Endodermal cell (in vitro differentiated cells): ENCODE measurements around the gene CYB5R3. TPM values are rescaled to one million over a fixed set of nuclear protein-coding genes. Genes with fewer than 3 reads are reported as not detected.
"Not testable (repeated sequence)": the region's sequence is repeated elsewhere in the genome, so short reads cannot be mapped to it uniquely, and the experiment has no call there.

ENCODE experiments used
- DNase-seq: peaks from one replicate; pipeline ENCODE4 v3.0.0-alpha.2; 2017
- H3K27ac ChIP-seq: 2 replicates; pipeline ENCODE4 v1.5.1; 2013; ENCODE audit warnings: mild to moderate bottlenecking, low read depth, low read length, moderate library complexity
- H3K27me3 ChIP-seq: 2 replicates; pipeline ENCODE4 v1.6.1; 2013; ENCODE audit warnings: mild to moderate bottlenecking, low read length, moderate library complexity; ENCODE audit not compliant: insufficient read depth, control insufficient read depth, poor library complexity, severe bottlenecking
- H3K36me3 ChIP-seq: 2 replicates; pipeline ENCODE4 v1.7.0; 2013; ENCODE audit warnings: mild to moderate bottlenecking, low read length, moderate library complexity; ENCODE audit not compliant: control insufficient read depth, insufficient read depth
- H3K4me1 ChIP-seq: one replicate; pipeline ENCODE4 v1.7.0; 2013; ENCODE audit warnings: low read length; ENCODE audit not compliant: control insufficient read depth, insufficient read depth
- H3K4me3 ChIP-seq: 2 replicates; pipeline ENCODE4 v1.5.1; 2013; ENCODE audit warnings: mild to moderate bottlenecking, low read length, moderate library complexity
- H3K9ac ChIP-seq: 2 replicates; pipeline ENCODE4 v1.6.1; 2013; ENCODE audit warnings: mild to moderate bottlenecking, low read length, moderate library complexity; ENCODE audit not compliant: poor library complexity, severe bottlenecking; ENCODE audit errors: extremely low read depth
- H3K9me3 ChIP-seq: 2 replicates; pipeline ENCODE4 v1.6.1; 2013; ENCODE audit warnings: mild to moderate bottlenecking, low read length, moderate library complexity; ENCODE audit not compliant: control insufficient read depth
- H3K27ac Mint-ChIP-seq: 2 replicates; pipeline ENCODE4 v1.8.0; 2020; ENCODE audit warnings: mixed read lengths
- H3K27me3 Mint-ChIP-seq: 2 replicates; pipeline ENCODE4 v1.8.0; 2021; ENCODE audit warnings: mild to moderate bottlenecking, mixed read lengths; ENCODE audit not compliant: insufficient read depth
- H3K36me3 Mint-ChIP-seq: 2 replicates; pipeline ENCODE4 v1.8.0; 2020; ENCODE audit warnings: low read depth, mixed read lengths
- H3K4me1 Mint-ChIP-seq: 2 replicates; pipeline ENCODE4 v1.8.0; 2020; ENCODE audit warnings: mixed read lengths
- H3K4me3 Mint-ChIP-seq: 2 replicates; pipeline ENCODE4 v1.8.0; 2020; ENCODE audit warnings: mild to moderate bottlenecking, moderate library complexity, mixed read lengths
- H3K9me3 Mint-ChIP-seq: 2 replicates; pipeline ENCODE4 v1.8.0; 2020; ENCODE audit warnings: mild to moderate bottlenecking, mixed read lengths
- WGBS, 2 experiments: methylation state at CpG; one replicate each; pipeline versions ENCODE4 v1.1.5 to v1.1.7; 2013; ENCODE audit warnings: missing lambda C conversion rate in 2 of 2, mixed read lengths in 1 of 2; ENCODE audit not compliant: insufficient coverage in 1 of 2, insufficient read length in 1 of 2; 5-methylcytosine and 5-hydroxymethylcytosine counted together
- total RNA-seq, 2 donors: library from RNA; stranded (reverse); fragmentation: NEBNext Ultra II Directional in 1 of 2; extraction: Animal tissue kit (Norgen Biotek cat#: 25700) in 1 of 2; gene quantifications; 2 replicates in 1 of 2; 3 replicates in 1 of 2; pipeline ENCODE4 v1.2.1, GENCODE V29; 2021
- TF ChIP-seq, protein P1 (sequence below): fragments of 200-600 bp; sonication (generic); conservative IDR thresholded peaks from 2 replicates; pipeline ENCODE4 v1.5.0; 2021; ENCODE audit warnings: antibody characterized with exemption, mild to moderate bottlenecking

Gene CYB5R3
- total RNA-seq, 2 donors from 2014 or later = 89.5 to 92.4 TPM

DNA sequence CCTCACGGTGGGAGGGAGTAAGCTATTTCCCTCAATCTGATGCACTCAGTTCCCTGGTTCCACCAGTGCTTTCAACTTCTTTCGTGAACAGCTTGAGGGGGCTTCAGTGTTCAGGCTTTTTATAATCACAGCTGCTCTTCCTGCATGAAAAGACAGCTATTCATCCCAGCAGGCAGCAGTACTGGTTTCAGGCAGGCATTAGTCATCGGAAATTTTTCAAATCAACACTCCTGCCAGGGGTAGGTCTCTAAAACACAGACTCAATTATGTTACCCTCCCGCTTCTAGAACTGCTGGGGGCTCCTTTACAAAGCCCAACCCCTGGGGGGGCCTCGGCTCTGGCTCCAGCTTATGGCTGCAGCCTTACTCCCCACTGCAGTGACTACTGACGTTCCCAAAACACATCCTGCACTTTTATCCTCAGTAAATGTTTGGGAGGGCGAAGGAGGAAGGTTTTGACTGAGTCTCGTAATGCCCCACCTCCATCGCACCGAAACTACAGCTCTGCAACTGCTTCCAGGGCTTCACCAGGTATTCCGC lies 40.3 kb downstream of the CYB5R3 start:
- H3K9me3 ChIP-seq = peaks cover 9% of the 10 kb centered on the region
- peak overlapping the region; percentile 83 for H3K27ac ChIP-seq
- peaks cover 71% of the 10 kb centered on the region for H3K36me3 ChIP-seq
- Mint-ChIP-seq H3K4me1 (peaks cover 26% of the 10 kb centered on the region), H3K27ac (peak overlapping the region; percentile 80), H3K27me3 (no peaks in the 10 kb centered on the region), H3K4me3 (no peak overlapping the region), H3K9me3 (peaks cover 22% of the 10 kb centered on the region), H3K36me3 (peaks cover 70% of the 10 kb centered on the region)
- 55 to 80% methylated on average over 8 to 11 of the region's 11 CpGs for WGBS, 2 experiments
- TF ChIP-seq, protein P1, sequence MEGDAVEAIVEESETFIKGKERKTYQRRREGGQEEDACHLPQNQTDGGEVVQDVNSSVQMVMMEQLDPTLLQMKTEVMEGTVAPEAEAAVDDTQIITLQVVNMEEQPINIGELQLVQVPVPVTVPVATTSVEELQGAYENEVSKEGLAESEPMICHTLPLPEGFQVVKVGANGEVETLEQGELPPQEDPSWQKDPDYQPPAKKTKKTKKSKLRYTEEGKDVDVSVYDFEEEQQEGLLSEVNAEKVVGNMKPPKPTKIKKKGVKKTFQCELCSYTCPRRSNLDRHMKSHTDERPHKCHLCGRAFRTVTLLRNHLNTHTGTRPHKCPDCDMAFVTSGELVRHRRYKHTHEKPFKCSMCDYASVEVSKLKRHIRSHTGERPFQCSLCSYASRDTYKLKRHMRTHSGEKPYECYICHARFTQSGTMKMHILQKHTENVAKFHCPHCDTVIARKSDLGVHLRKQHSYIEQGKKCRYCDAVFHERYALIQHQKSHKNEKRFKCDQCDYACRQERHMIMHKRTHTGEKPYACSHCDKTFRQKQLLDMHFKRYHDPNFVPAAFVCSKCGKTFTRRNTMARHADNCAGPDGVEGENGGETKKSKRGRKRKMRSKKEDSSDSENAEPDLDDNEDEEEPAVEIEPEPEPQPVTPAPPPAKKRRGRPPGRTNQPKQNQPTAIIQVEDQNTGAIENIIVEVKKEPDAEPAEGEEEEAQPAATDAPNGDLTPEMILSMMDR = no peak
- no peak overlapping the region for H3K4me3 ChIP-seq
- H3K27me3 ChIP-seq = no peaks in the 10 kb centered on the region
- DNase-seq = no peak
- H3K9ac ChIP-seq = no peak overlapping the region
- H3K4me1 ChIP-seq = peaks cover 5% of the 10 kb centered on the region

GRCh38 chr22:42608136-42608822 lies 40.9 kb downstream of the CYB5R3 start:
- Histone ChIP-seq H3K4me3 (no peak overlapping the region), H3K36me3 (peaks cover 74% of the 10 kb centered on the region), H3K9me3 (peaks cover 9% of the 10 kb centered on the region), H3K4me1 (peaks cover 5% of the 10 kb centered on the region), H3K27ac (peak overlapping the region; percentile 83), H3K27me3 (no peaks in the 10 kb centered on the region), H3K9ac (no peak overlapping the region)
- H3K4me3 Mint-ChIP-seq = no peak overlapping the region
- H3K4me1 Mint-ChIP-seq = peaks cover 26% of the 10 kb centered on the region
- no peak for DNase-seq
- peaks cover 22% of the 10 kb centered on the region for H3K9me3 Mint-ChIP-seq
- WGBS, 2 experiments = 76 to 93% methylated on average over 10 of the region's 11 CpGs
- H3K36me3 Mint-ChIP-seq = peaks cover 70% of the 10 kb centered on the region
- no peaks in the 10 kb centered on the region for H3K27me3 Mint-ChIP-seq
- TF ChIP-seq, protein P1 = no peak
- H3K27ac Mint-ChIP-seq = peak overlapping the region; percentile 80

GRCh38 chr22:42607641-42608040 lies 41.6 kb downstream of the CYB5R3 start:
- not testable (repeated sequence) for H3K27ac Mint-ChIP-seq

More at GRCh38 chr22:42607641-42608040, 41.6 kb downstream of the CYB5R3 start:
- H3K4me1 ChIP-seq, H3K27me3 ChIP-seq, H3K4me3 Mint-ChIP-seq, H3K9me3 ChIP-seq, H3K27ac ChIP-seq, H3K9ac ChIP-seq, DNase-seq, H3K27me3 Mint-ChIP-seq, H3K4me3 ChIP-seq: not testable (repeated sequence)
- H3K36me3 ChIP-seq = peaks cover 75% of the 10 kb centered on the region
- H3K4me1 Mint-ChIP-seq = peaks cover 20% of the 10 kb centered on the region
- WGBS, 2 experiments = 96 to 97% methylated on average over 7 to 31 of the region's 31 CpGs
- peaks cover 22% of the 10 kb centered on the region for H3K9me3 Mint-ChIP-seq
- peaks cover 70% of the 10 kb centered on the region for H3K36me3 Mint-ChIP-seq
